ENCODE data around the gene CDH23.

GRCh38 chr10:71582019-71582418 lies 185.3 kb downstream of the CDH23 start:
- TF ChIP-seq POLR2A (IDR thresholded peaks at IDR 0.05; ENCODE audit: low read length), result no peak
- no peak for TF ChIP-seq GATA1 (IDR thresholded peaks at IDR 0.05; ENCODE audit: low read depth, low read length)

Data from erythroblast (primary cell).